Measurements from ENCODE around the gene BIRC3. TPM values are rescaled to one million over a fixed set of nuclear protein-coding genes. Genes with fewer than 3 reads are reported as not detected.
A peak's percentile ranks its signal among the peaks of the same experiment; 100 is the strongest.

BIRC3 gene
- total RNA-seq, 1 experiment from 2014 or later: 65.4 TPM

DNA sequence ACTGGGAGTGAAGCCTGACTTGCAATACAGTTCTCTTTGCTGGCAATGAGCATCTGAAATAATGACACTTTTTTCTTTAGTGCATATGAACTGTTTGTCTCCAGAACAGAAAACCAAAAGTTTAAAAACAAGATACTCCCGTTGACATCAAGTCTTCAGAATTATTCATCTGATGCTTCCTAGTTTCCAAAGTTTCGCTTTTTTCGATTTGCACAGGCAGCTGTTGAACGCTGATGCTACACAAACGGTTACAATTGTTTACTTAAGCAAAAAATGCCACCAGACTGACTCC, 29.1 kb downstream of the BIRC3 start:
- in situ Hi-C loops (cut with HindIII; ENCODE audit: low pct_unique_long_range_greater_than_20kb, low sequenced_read_pairs): no loop called here
- H3K4me1 ChIP-seq (ENCODE audit: control insufficient read depth, insufficient read depth, low read length): peaks cover 55% of the 10 kb centered on the region
- ChIA-PET POLR2A (no interaction called here), CTCF (no interaction called here)
- ATAC-seq: no peak
- H3K4me3 ChIP-seq (ENCODE audit: low read depth in 2 of 2, low read length in 2 of 2): peak overlapping the region; percentile 82 to 94
- TF ChIP-seq TCF7L2 (IDR thresholded peaks at IDR 0.05; ENCODE audit: low read depth, low read length) (no peak), POLR2AphosphoS5 (IDR thresholded peaks at IDR 0.05; ENCODE audit: low read depth, low read length) (no peak)
- no peak for DNase-seq (ENCODE audit: low read depth, low spot score)
- H3K27me3 ChIP-seq (ENCODE audit: control insufficient read depth, insufficient read depth, low read length): no peaks in the 10 kb centered on the region
- no TSS peak for BruUV-seq (replicated peaks)
- H3K36me3 ChIP-seq (ENCODE audit: control insufficient read depth, insufficient read depth, low read length): peaks cover 23% of the 10 kb centered on the region
- peak overlapping the region; percentile 100 for H3K27ac ChIP-seq (ENCODE audit: low read length)
- intact Hi-C loops (cut with micrococcal nuclease; ENCODE audit: unreplicated experiment): no loop called here
- no peaks in the 10 kb centered on the region for H3K9me3 ChIP-seq (ENCODE audit: control insufficient read depth, insufficient read depth, low read depth, low read length)

DNA sequence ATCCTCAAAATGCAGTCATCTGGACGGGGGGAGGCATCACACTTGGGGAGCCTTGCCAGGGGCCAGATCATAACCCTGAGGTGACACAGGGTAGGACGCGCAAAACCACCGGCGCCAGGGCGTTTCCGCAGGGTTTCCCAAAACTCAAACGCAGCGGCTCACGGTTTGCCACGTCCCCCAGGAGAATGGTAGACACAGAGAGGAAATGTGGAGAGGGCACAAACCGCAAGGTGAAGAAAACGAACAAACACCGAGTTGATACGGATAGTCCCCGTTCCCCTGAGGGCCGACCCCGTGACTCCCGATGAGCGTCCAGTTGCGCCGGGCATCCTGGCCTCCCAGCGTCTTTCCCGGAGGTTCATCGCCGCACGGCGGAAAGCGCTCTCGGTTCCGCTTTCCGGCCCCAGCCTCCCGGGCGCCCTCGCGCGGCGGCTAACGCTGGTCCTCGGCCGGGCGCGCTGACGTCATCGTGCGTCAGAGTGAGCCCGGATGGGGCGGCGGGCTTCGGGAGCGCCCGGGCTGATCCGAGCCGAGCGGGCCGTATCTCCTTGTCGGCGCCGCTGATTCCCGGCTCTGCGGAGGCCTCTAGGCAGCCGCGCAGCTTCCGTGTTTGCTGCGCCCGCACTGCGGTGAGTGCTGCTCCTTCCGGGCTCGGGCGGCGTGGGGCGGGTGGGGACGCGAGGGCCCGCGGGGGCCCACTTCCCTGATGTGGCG, 29.6 kb downstream of the BIRC3 start, which contains the start of gene BIRC2:
Gene BIRC2, plus strand, starts transcription at position 467 of the 714 bp plus-strand sequence. CDS start 2,641 bp downstream, outside the sequence.
- Histone ChIP-seq H3K36me3 (ENCODE audit: control insufficient read depth, insufficient read depth, low read length) (peaks cover 23% of the 10 kb centered on the region), H3K27ac (ENCODE audit: low read length) (peak within 1 kb of the TSS; percentile 100), H3K27me3 (ENCODE audit: control insufficient read depth, insufficient read depth, low read length) (no peaks in the 10 kb centered on the region), H3K4me3 (ENCODE audit: low read depth in 2 of 2, low read length in 2 of 2) (peak within 1 kb of the TSS; percentile 82 to 94), H3K9me3 (ENCODE audit: control insufficient read depth, insufficient read depth, low read depth, low read length) (no peaks in the 10 kb centered on the region), H3K4me1 (ENCODE audit: control insufficient read depth, insufficient read depth, low read length) (peaks cover 50% of the 10 kb centered on the region)
- POLR2A ChIA-PET: no interaction called here
- TF ChIP-seq TCF7L2 (IDR thresholded peaks at IDR 0.05; ENCODE audit: low read depth, low read length) (0 out of 2 replicates have a peak, but pooled peaks have one; percentile 14), SIN3A (IDR thresholded peaks at IDR 0.05; ENCODE audit: borderline replicate concordance, insufficient read depth, low read depth, low read length) (peak; percentile 94), POLR2AphosphoS5 (IDR thresholded peaks at IDR 0.05; ENCODE audit: low read depth, low read length) (peak; percentile 92)
- TF ChIP-seq, protein P1, sequence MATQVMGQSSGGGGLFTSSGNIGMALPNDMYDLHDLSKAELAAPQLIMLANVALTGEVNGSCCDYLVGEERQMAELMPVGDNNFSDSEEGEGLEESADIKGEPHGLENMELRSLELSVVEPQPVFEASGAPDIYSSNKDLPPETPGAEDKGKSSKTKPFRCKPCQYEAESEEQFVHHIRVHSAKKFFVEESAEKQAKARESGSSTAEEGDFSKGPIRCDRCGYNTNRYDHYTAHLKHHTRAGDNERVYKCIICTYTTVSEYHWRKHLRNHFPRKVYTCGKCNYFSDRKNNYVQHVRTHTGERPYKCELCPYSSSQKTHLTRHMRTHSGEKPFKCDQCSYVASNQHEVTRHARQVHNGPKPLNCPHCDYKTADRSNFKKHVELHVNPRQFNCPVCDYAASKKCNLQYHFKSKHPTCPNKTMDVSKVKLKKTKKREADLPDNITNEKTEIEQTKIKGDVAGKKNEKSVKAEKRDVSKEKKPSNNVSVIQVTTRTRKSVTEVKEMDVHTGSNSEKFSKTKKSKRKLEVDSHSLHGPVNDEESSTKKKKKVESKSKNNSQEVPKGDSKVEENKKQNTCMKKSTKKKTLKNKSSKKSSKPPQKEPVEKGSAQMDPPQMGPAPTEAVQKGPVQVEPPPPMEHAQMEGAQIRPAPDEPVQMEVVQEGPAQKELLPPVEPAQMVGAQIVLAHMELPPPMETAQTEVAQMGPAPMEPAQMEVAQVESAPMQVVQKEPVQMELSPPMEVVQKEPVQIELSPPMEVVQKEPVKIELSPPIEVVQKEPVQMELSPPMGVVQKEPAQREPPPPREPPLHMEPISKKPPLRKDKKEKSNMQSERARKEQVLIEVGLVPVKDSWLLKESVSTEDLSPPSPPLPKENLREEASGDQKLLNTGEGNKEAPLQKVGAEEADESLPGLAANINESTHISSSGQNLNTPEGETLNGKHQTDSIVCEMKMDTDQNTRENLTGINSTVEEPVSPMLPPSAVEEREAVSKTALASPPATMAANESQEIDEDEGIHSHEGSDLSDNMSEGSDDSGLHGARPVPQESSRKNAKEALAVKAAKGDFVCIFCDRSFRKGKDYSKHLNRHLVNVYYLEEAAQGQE (IDR thresholded peaks at IDR 0.05; ENCODE audit: insufficient read depth in 1 of 2, low read depth in 2 of 2, low read length in 1 of 2): peak in 1 of 2 experiments; percentile 70; a peak in 2 of 4 replicates
- TF ChIP-seq, protein P2, sequence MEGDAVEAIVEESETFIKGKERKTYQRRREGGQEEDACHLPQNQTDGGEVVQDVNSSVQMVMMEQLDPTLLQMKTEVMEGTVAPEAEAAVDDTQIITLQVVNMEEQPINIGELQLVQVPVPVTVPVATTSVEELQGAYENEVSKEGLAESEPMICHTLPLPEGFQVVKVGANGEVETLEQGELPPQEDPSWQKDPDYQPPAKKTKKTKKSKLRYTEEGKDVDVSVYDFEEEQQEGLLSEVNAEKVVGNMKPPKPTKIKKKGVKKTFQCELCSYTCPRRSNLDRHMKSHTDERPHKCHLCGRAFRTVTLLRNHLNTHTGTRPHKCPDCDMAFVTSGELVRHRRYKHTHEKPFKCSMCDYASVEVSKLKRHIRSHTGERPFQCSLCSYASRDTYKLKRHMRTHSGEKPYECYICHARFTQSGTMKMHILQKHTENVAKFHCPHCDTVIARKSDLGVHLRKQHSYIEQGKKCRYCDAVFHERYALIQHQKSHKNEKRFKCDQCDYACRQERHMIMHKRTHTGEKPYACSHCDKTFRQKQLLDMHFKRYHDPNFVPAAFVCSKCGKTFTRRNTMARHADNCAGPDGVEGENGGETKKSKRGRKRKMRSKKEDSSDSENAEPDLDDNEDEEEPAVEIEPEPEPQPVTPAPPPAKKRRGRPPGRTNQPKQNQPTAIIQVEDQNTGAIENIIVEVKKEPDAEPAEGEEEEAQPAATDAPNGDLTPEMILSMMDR (IDR thresholded peaks at IDR 0.05): peak; percentile 99
- TSS peak; percentile 94 for BruUV-seq (replicated peaks)
- CTCF ChIA-PET: interaction anchor here (0.6 to 0.7 kb wide), 2 partner anchors 257 to 487 kb away, joined by 5 to 12 read pairs; no protein-coding TSS in a partner anchor
- DNase-seq (ENCODE audit: low read depth, low spot score): peak; percentile 78
- intact Hi-C loops (cut with micrococcal nuclease; ENCODE audit: unreplicated experiment) (no loop called here), in situ Hi-C loops (cut with HindIII; ENCODE audit: low pct_unique_long_range_greater_than_20kb, low sequenced_read_pairs) (no loop called here)
- ATAC-seq: peak; percentile 89
